Left ventricle myocardium inferior (tissue), 1 donor: Measurements from ENCODE around the gene ALOX5. TPM values are rescaled to one million over a fixed set of nuclear protein-coding genes. Genes with fewer than 3 reads are reported as not detected.

Source experiments
- DNase-seq: peaks from one replicate; pipeline ENCODE4 v3.0.0-alpha.2; 2020
- H3K27ac ChIP-seq: fragments of 200-600 bp; replicated peaks from 2 replicates; pipeline ENCODE4 v1.8.0; 2021
- H3K27me3 ChIP-seq: fragments of 200-600 bp; 2 replicates; pipeline ENCODE4 v1.8.0; 2021; ENCODE audit warnings: low read depth
- H3K36me3 ChIP-seq: fragments of 200-600 bp; 2 replicates; pipeline ENCODE4 v1.8.0; 2021
- H3K4me1 ChIP-seq: fragments of 200-600 bp; 2 replicates; pipeline ENCODE4 v1.8.0; 2021
- H3K4me3 ChIP-seq: fragments of 200-600 bp; 2 replicates; pipeline ENCODE4 v1.8.0; 2021; ENCODE audit warnings: mild to moderate bottlenecking, moderate library complexity
- H3K9me3 ChIP-seq: fragments of 200-600 bp; replicated peaks from 2 replicates; pipeline ENCODE4 v1.8.0; 2021
- CTCF ChIP-seq: fragments of 200-600 bp; IDR thresholded peaks from 2 replicates; pipeline ENCODE4 v1.8.0; 2021; ENCODE audit warnings: antibody characterized with exemption, mild to moderate bottlenecking, borderline replicate concordance
- intact Hi-C: fragments of 100-400 bp; cut with micrococcal nuclease; formaldehyde crosslinking; loops from one replicate; pipeline ENCODE4 v1.11.0; 2022
- total RNA-seq: library from RNA; stranded (reverse); fragmentation: NEBNext Ultra II Directional; extraction: Animal tissue kit (Norgen Biotek cat#: 25700); gene quantifications from one replicate; pipeline ENCODE4 v1.2.1, GENCODE V29; 2021
- donor health status: DM: no; HTN: yes; CAD: no; lungs with severe emphysema.

Gene ALOX5
- total RNA-seq, 1 donor from 2014 or later = 3.2 TPM

- DNase-seq = no peak
- intact Hi-C loops = no loop called here
- Histone ChIP-seq H3K4me1 (no peaks in the 10 kb centered on the region), H3K27ac (no peak overlapping the region), H3K9me3 (peaks cover 10% of the 10 kb centered on the region), H3K36me3 (no peaks in the 10 kb centered on the region), H3K27me3 (peaks cover 18% of the 10 kb centered on the region), H3K4me3 (no peak overlapping the region)
- TF ChIP-seq CTCF = no peak
Measured at GRCh38 chr10:45437587-45438465, 63.8 kb downstream of the ALOX5 start.

- Histone ChIP-seq H3K4me1 (no peaks in the 10 kb centered on the region), H3K27ac (no peak overlapping the region), H3K4me3 (no peak overlapping the region), H3K27me3 (peaks cover 18% of the 10 kb centered on the region), H3K36me3 (no peaks in the 10 kb centered on the region), H3K9me3 (peaks cover 10% of the 10 kb centered on the region)
- intact Hi-C loops = no loop called here
- no peak for DNase-seq
- no peak for TF ChIP-seq CTCF
Measured at GRCh38 chr10:45438466-45439090, 64.6 kb downstream of the ALOX5 start.

- H3K4me3 ChIP-seq = no peak overlapping the region
- no peak for DNase-seq
- intact Hi-C loops = no loop called here
- no peak overlapping the region for H3K27ac ChIP-seq
- peaks cover 10% of the 10 kb centered on the region for H3K9me3 ChIP-seq
- no peak for TF ChIP-seq CTCF
- no peaks in the 10 kb centered on the region for H3K36me3 ChIP-seq
- H3K27me3 ChIP-seq = peaks cover 18% of the 10 kb centered on the region
- H3K4me1 ChIP-seq = no peaks in the 10 kb centered on the region
Measured at GRCh38 chr10:45439365-45439764, 65.3 kb downstream of the ALOX5 start.

GRCh38 chr10:45439873-45440272, 65.9 kb downstream of the ALOX5 start:
- Histone ChIP-seq H3K9me3 (peaks cover 10% of the 10 kb centered on the region), H3K27ac (no peak overlapping the region), H3K4me1 (peaks cover under 1% of the 10 kb centered on the region), H3K27me3 (peaks cover 18% of the 10 kb centered on the region), H3K4me3 (no peak overlapping the region), H3K36me3 (no peaks in the 10 kb centered on the region)
- no peak for DNase-seq
- intact Hi-C loops = no loop called here
- no peak for TF ChIP-seq CTCF

GRCh38 chr10:45440511-45441062, 66.6 kb downstream of the ALOX5 start:
- no peaks in the 10 kb centered on the region for H3K36me3 ChIP-seq
- intact Hi-C loops = no loop called here

More at GRCh38 chr10:45440511-45441062, 66.6 kb downstream of the ALOX5 start:
- peaks cover 10% of the 10 kb centered on the region for H3K9me3 ChIP-seq
- peaks cover 18% of the 10 kb centered on the region for H3K27me3 ChIP-seq
- no peak for DNase-seq
- peaks cover 7% of the 10 kb centered on the region for H3K4me1 ChIP-seq
- no peak for TF ChIP-seq CTCF
- no peak overlapping the region for H3K4me3 ChIP-seq
- H3K27ac ChIP-seq = no peak overlapping the region
